Kidney (tissue), 14 donors: ENCODE results near the gene MAPRE2. TPM values are rescaled to one million over a fixed set of nuclear protein-coding genes. Genes with fewer than 3 reads are reported as not detected.

Experiments used
- DNase-seq, 5 donors: peaks; one replicate each; pipeline ENCODE4 v3.0.0-alpha.2; 2013 to 2020
- FAIRE-seq: peaks from 2 replicates; lab custom pipeline; 2012; peaks lifted over from hg19 to GRCh38; lab: Jason Lieb, UNC
- H3K27ac ChIP-seq, 2 donors: one replicate each; pipeline ENCODE4 v1.7.0; 2013; ENCODE audit warnings: low read depth in 2 of 2, low read length in 2 of 2, inconsistent platforms in 1 of 2
- H3K27me3 ChIP-seq: one replicate; pipeline ENCODE4 v1.7.1; 2013; ENCODE audit warnings: low read length, inconsistent platforms; ENCODE audit not compliant: control insufficient read depth, insufficient read depth
- H3K36me3 ChIP-seq, 3 donors: one replicate each; pipeline versions ENCODE4 v1.7.0 to v1.7.1; 2013; ENCODE audit warnings: low read length in 3 of 3, control low read depth in 1 of 3, inconsistent platforms in 1 of 3; ENCODE audit not compliant: insufficient read depth in 3 of 3, control insufficient read depth in 2 of 3
- H3K4me1 ChIP-seq, 3 donors: one replicate each; pipeline versions ENCODE4 v1.7.0 to v1.7.1; 2013; ENCODE audit warnings: low read length in 3 of 3, inconsistent platforms in 1 of 3, low read depth in 1 of 3; ENCODE audit not compliant: control insufficient read depth in 2 of 3, insufficient read depth in 2 of 3
- H3K4me3 ChIP-seq, 3 donors: one replicate each; pipeline versions ENCODE4 v1.7.0 to v1.8.1; 2013; ENCODE audit warnings: low read length in 3 of 3, control low read depth in 1 of 3, inconsistent platforms in 1 of 3
- H3K9ac ChIP-seq, 3 donors: one replicate each; pipeline versions ENCODE4 v1.7.0 to v1.7.1; 2013; ENCODE audit warnings: low read length in 3 of 3, control low read depth in 1 of 3, inconsistent platforms in 1 of 3
- H3K9me3 ChIP-seq, 3 donors: one replicate each; pipeline versions ENCODE4 v1.7.0 to v1.7.1; 2013; ENCODE audit warnings: low read length in 3 of 3, control low read depth in 1 of 3, inconsistent platforms in 1 of 3; ENCODE audit not compliant: control insufficient read depth in 2 of 3, insufficient read depth in 1 of 3
- intact Hi-C: fragments of 100-400 bp; cut with DNase I; formaldehyde crosslinking; loops from one replicate; pipeline ENCODE4 v1.11.1; 2022
- polyA plus RNA-seq: library from polyadenylated mRNA; stranded (reverse); fragments of 350-450 nt; fragmentation: Illumina TruSeq; extraction: RNeasy Lipid Tissue Mini Kit (QIAGEN cat#74804); gene quantifications from one replicate; pipeline ENCODE4 v1.2.3, GENCODE V29; 2014; ENCODE audit warnings: low read depth, low replicate concordance; ENCODE audit not compliant: insufficient read depth
- total RNA-seq: library from RNA; stranded (reverse); fragmentation: NEBNext Ultra II Directional; extraction: Animal tissue kit (Norgen Biotek cat#: 25700); gene quantifications from one replicate; pipeline ENCODE4 v1.2.1, GENCODE V29; 2021
- TF ChIP-seq, protein P1 (sequence below): IDR thresholded peaks from 3 replicates; pipeline ENCODE4 v1.5.1; 2012; ENCODE audit warnings: mild to moderate bottlenecking, moderate library complexity, borderline replicate concordance; ENCODE audit not compliant: insufficient read depth; ENCODE audit errors: extremely low read depth
- donor health status: control.
- donor health status: control.
- donor health status: control.
- donor health status: control.
- donor health status: control.
- donor health status: DM: yes; HTN: yes; CAD: no.
- donor health status: Normal renal cell carcinoma (clear cell type).

The MAPRE2 gene
- total and polyA plus RNA-seq, 2 donors from 2014 or later = 15.2 to 30.2 TPM

DNA sequence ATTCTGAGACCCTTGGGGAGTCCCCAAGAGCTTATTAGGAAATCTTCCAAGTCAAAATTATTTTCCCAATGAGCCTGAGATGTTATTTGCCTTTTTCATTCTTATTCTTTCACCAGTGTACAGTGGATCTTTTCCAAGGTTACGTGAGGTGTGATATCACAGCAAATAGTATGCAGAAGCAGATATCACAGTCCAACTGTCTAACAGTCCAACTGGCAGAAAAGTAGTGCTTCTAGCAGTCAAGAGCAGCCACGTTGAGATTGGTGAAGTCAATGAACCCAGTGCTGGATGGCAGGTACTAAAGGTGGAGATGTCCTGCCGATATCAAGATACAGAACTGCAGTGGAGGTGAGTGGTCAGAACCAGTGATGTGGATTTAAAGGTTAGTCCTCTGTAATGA, 120.7 kb downstream of the MAPRE2 start:
- Histone ChIP-seq H3K4me3 (no peak overlapping the region), H3K9ac (no peak overlapping the region), H3K4me1 (no peaks in the 10 kb centered on the region), H3K27ac (no peak overlapping the region), H3K9me3 (no peaks in the 10 kb centered on the region), H3K27me3 (no peaks in the 10 kb centered on the region), H3K36me3 (no peaks in the 10 kb centered on the region)
- intact Hi-C loops = no loop called here
- FAIRE-seq (no peak), DNase-seq (no peak)
- TF ChIP-seq, protein P1, sequence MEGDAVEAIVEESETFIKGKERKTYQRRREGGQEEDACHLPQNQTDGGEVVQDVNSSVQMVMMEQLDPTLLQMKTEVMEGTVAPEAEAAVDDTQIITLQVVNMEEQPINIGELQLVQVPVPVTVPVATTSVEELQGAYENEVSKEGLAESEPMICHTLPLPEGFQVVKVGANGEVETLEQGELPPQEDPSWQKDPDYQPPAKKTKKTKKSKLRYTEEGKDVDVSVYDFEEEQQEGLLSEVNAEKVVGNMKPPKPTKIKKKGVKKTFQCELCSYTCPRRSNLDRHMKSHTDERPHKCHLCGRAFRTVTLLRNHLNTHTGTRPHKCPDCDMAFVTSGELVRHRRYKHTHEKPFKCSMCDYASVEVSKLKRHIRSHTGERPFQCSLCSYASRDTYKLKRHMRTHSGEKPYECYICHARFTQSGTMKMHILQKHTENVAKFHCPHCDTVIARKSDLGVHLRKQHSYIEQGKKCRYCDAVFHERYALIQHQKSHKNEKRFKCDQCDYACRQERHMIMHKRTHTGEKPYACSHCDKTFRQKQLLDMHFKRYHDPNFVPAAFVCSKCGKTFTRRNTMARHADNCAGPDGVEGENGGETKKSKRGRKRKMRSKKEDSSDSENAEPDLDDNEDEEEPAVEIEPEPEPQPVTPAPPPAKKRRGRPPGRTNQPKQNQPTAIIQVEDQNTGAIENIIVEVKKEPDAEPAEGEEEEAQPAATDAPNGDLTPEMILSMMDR = no peak

GRCh38 chr18:35163014-35163539, 121.9 kb downstream of the MAPRE2 start:
- Histone ChIP-seq H3K36me3 (no peaks in the 10 kb centered on the region), H3K27ac (no peak overlapping the region), H3K4me3 (no peak overlapping the region), H3K27me3 (no peaks in the 10 kb centered on the region), H3K9ac (no peak overlapping the region), H3K4me1 (no peaks in the 10 kb centered on the region), H3K9me3 (no peaks in the 10 kb centered on the region)
- TF ChIP-seq, protein P1 = no peak
- no peak for DNase-seq
- intact Hi-C loops = no loop called here
- FAIRE-seq = no peak

DNA sequence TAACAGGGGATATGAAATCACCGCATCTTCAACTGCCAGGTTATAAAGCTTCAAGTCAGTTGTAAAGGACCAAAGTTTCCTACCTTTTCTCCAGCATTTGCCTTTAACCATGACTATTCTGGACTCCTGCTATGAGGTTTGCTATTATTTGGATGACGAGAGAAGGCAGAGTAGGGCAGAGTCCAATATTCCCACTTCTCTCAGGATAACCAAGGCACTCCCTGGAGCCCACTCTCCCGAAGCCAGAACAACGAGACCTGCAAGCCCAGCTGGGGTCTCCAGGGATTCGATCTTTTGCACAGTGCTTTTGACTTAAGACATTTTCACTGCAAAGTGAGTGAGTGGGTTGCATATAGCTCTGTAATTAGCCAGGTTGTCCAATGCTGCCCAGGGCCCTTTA, 122.5 kb downstream of the MAPRE2 start:
- Histone ChIP-seq H3K9me3 (no peaks in the 10 kb centered on the region), H3K4me1 (no peaks in the 10 kb centered on the region), H3K9ac (no peak overlapping the region)

More for the DNA sequence above, 122.5 kb downstream of the MAPRE2 start:
- TF ChIP-seq, protein P1 = no peak
- no peaks in the 10 kb centered on the region for H3K27me3 ChIP-seq
- DNase-seq (no peak), FAIRE-seq (no peak)
- H3K4me3 ChIP-seq = no peak overlapping the region
- intact Hi-C loops = no loop called here
- H3K36me3 ChIP-seq = no peaks in the 10 kb centered on the region
- no peak overlapping the region for H3K27ac ChIP-seq
